K562 (cell line): ENCODE measurements around the gene FUT2.

Experiments used
- CTCF ChIP-seq, 3 experiments: IDR thresholded peaks in 2 of 3; conservative IDR thresholded peaks in 1 of 3; 2 replicates each; pipeline ENCODE4 v1.5.1; 2011 to 2012; ENCODE audit warnings: low read length in 3 of 3, mild to moderate bottlenecking in 3 of 3, control low read depth in 2 of 3, improper control_type of control experiment in 1 of 3, inconsistent platforms in 1 of 3, low read depth in 1 of 3, mixed read lengths in 1 of 3, moderate library complexity in 1 of 3; ENCODE audit not compliant: insufficient read depth in 2 of 3
- EP300 ChIP-seq: IDR thresholded peaks from 2 replicates; pipeline ENCODE4 v1.6.1; 2012; ENCODE audit warnings: low read length, improper control_type of control experiment
- EZH2 ChIP-seq: IDR thresholded peaks from 2 replicates; pipeline ENCODE4 v1.6.1; 2012; ENCODE audit warnings: low read depth, mild to moderate bottlenecking, inconsistent platforms, low read length, borderline replicate concordance
- FOSL1 ChIP-seq: fragments of 200-800 bp; sonication (Bioruptor generic); conservative IDR thresholded peaks from 2 replicates; pipeline ENCODE4 v1.6.1; 2016; ENCODE audit warnings: missing genetic modification characterization, missing compliant biosample characterization
- FOXM1 ChIP-seq, 2 experiments: fragments of 450-650 bp in 1 of 2; sonication (generic) in 1 of 2; formaldehyde crosslinking in 1 of 2; IDR thresholded peaks; 2 replicates each; pipeline versions ENCODE4 v1.6.1 to v1.9.0; 2017 to 2022; ENCODE audit warnings: low read depth in 2 of 2, mild to moderate bottlenecking in 2 of 2, missing genetic modification reagents in 1 of 2, moderate library complexity in 1 of 2
- HBP1 ChIP-seq: fragments of 450-650 bp; formaldehyde crosslinking; IDR thresholded peaks from 2 replicates; pipeline ENCODE4 v1.4.0; 2022; ENCODE audit warnings: missing genetic modification characterization
- HNRNPUL1 ChIP-seq: fragments of 200-400 bp; formaldehyde crosslinking; IDR thresholded peaks from 2 replicates; pipeline ENCODE4 v1.6.1; 2017; ENCODE audit warnings: low read length
- MYC ChIP-seq, 2 experiments: fragments of 250-450 bp in 1 of 2; sonication (Bioruptor Pico) in 1 of 2; IDR thresholded peaks; 2 replicates each; pipeline versions ENCODE4 v1.5.1 to v1.6.1; 2012 to 2021; ENCODE audit warnings: low read depth in 2 of 2, borderline replicate concordance in 1 of 2, improper control_type of control experiment in 1 of 2, low read length in 1 of 2, mild to moderate bottlenecking in 1 of 2, moderate library complexity in 1 of 2
- PTBP1 ChIP-seq: fragments of 200-400 bp; formaldehyde crosslinking; IDR thresholded peaks from 2 replicates; pipeline ENCODE4 v1.6.1; 2017; ENCODE audit warnings: low read depth, low read length
- ZBTB33 ChIP-seq: sonication (generic); formaldehyde crosslinking; IDR thresholded peaks from 2 replicates; pipeline ENCODE4 v1.8.1; 2023; ENCODE audit warnings: mild to moderate bottlenecking, missing genetic modification reagents
- ZBTB40 ChIP-seq, 2 experiments: fragments of 450-650 bp in 1 of 2; sonication (generic) in 1 of 2; formaldehyde crosslinking in 1 of 2; IDR thresholded peaks; 2 replicates each; pipeline versions ENCODE4 v1.7.1 to v1.9.0; 2016 to 2022; ENCODE audit warnings: inconsistent platforms in 1 of 2, mild to moderate bottlenecking in 1 of 2, missing genetic modification reagents in 1 of 2
- ZNF384 ChIP-seq: IDR thresholded peaks from 2 replicates; pipeline ENCODE4 v1.6.1; 2012; ENCODE audit warnings: low read depth, low read length, improper control_type of control experiment
- ZNF830 ChIP-seq: fragments of 250-450 bp; sonication (Bioruptor Pico); IDR thresholded peaks from 2 replicates; pipeline ENCODE4 v1.5.0; 2021; ENCODE audit warnings: mild to moderate bottlenecking

DNA sequence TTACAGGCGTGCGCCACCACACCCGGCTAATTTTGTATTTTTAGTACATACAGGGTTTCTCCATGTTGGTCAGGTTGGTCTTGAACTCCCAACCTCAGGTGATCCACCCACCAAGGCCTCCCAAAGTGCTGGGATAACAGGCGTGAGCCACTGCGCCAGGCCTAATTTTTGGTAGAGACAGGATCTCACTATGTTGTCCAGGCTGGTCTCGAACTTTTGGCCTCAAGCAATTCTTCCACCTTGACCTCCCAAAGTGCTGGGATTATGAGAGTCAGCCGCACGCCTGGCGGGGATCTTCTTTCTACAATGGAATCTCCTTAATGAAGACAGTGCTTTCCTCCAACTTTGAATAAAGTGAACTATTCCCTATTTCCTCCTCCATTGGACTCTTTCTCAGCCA, 38.9 kb downstream of the FUT2 start:
- TF ChIP-seq ZBTB40 (IDR thresholded peaks at IDR 0.05) = no peak
- no peak for TF ChIP-seq ZBTB40 (CRISPR knock-in tag; IDR thresholded peaks at IDR 0.05)
- TF ChIP-seq CTCF (IDR thresholded peaks at IDR 0.05 in 2 of 3, conservative IDR thresholded peaks at IDR 0.05 in 1 of 3; ENCODE audit: insufficient read depth in 2 of 3, low read depth in 1 of 3, low read length in 3 of 3) = no peak
- no peak for TF ChIP-seq HNRNPUL1
- TF ChIP-seq EZH2 = no peak
- TF ChIP-seq ZNF384 = no peak
- TF ChIP-seq ZBTB33 (CRISPR knock-in tag) = no peak
- no peak for TF ChIP-seq FOXM1 (IDR thresholded peaks at IDR 0.05; ENCODE audit: low read depth)
- no peak for TF ChIP-seq FOXM1 (CRISPR knock-in tag; IDR thresholded peaks at IDR 0.05; ENCODE audit: low read depth)
- TF ChIP-seq HBP1 (CRISPR knock-in tag) = no peak
- TF ChIP-seq PTBP1 = no peak
- TF ChIP-seq ZNF830 (CRISPR knock-in tag) = no peak
- no peak for TF ChIP-seq EP300
- no peak for TF ChIP-seq MYC (IDR thresholded peaks at IDR 0.05; ENCODE audit: low read depth, low read length)
- TF ChIP-seq MYC (CRISPR knock-in tag; IDR thresholded peaks at IDR 0.05; ENCODE audit: borderline replicate concordance, low read depth) = no peak
- TF ChIP-seq FOSL1 (tag) = no peak
